Measurements from ENCODE around the gene EHF.

Gene EHF

GRCh38 chr11:34603129-34604001 is 17.5 kb upstream of the EHF start:
- DNase-seq = no peak

DNA sequence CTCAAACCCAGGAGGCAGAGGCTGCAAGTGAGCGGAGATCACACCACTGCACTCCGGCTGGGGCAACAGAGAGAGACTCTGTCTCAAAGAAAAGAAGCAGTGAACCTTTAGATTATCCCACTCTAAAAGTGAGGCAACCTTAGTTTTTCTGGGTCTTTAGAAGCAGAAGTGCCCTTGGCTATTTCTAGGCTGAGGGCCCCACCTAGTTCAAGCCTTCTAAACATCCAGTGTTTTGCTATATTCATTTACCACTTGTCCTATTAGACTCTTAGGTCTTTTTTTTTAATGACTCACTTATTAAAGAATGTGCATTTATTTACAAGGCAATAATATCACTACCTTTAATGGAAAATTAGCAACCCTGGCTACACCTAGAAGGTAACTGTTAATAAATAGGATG is 16.7 kb upstream of the EHF start:
- no peak for DNase-seq

- no peak for DNase-seq
These were observed 16.0 kb upstream of the EHF start for GRCh38 chr11:34604911-34605310.

GRCh38 chr11:34605481-34606325 is 15.2 kb upstream of the EHF start:
- DNase-seq = no peak

DNA sequence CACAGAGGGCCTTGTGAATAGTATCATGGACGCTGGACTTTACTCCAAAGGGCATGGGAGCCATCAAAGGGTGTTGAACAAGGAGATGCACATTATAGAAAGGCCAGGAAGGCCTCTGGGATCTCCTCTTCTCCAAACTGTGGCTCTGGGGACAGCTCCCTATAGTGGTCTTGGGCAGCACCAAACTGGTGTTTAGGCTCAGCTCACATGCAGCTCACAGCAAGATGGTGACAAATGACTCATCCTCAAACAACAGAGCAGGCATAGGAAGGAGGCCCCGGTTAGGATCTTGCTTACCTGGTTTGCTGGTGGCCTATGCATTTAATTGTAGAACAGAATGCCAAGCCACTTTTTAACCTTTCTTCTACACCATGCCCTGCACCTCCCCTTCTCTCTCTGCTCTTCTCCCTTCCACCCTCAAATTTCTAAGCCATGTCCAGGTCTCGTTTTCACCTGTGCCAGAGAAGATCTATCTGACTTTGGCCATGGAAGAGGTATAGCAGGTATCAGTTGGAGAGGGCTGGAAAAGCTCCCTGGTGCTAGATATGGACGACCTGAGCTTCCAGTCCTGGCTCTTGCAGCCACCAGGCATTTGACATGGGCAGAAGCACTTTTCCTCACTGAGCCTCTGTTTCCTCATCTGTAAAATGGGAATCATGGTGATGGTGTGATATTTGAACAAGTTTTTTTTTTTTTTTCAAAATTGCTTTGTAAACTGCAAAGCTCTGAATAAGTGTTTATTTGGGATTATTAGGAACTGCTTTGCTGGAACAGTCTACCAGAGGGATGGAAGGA is 14.4 kb upstream of the EHF start:
- DNase-seq = no peak

DNA sequence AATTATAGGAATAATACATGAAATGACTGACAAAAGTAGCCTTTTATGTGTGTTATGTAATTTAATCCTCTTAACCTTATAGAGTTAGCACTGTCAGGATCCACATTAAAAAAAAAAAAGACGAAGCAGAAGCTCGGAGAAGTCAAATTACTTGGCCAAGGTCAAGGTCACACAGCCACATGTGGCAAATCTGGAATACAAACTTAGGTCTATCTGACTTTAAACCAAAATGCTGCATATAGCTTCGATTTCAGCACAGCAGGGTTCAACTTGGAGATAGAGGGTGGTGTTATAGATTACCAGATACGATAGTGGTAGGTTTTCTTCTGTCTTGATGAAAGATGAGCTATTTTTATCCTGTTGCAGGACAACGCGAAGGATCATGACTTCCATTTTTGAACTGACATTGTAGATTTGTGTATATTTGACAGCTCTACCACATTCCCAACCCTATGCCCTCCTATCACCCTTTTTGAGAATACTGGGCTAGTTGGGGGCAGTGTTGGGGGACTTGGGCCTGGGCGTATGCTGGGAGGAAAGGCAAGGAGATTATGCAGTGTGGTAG is 11.6 kb upstream of the EHF start:
- no peak for DNase-seq

DNA sequence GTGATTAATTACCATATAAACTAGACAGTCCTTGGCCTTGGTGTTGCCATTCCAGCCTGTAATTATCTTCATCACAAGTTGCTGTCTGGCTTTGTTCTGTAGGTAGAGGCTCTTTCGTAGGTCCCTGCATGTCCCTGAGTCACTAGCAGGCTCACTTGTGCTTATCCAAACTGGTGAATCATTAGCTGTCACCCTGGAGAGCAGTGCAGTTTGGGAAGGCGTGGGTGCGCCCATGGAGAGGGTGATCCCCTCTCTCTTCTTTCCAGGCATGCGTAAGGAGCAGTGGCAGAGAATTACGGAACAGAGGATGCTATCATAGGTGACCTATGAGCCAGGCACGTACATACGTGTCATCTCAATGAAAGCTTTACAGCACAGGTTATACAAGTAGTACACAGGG is 11.0 kb upstream of the EHF start:
- no peak for DNase-seq

DNA sequence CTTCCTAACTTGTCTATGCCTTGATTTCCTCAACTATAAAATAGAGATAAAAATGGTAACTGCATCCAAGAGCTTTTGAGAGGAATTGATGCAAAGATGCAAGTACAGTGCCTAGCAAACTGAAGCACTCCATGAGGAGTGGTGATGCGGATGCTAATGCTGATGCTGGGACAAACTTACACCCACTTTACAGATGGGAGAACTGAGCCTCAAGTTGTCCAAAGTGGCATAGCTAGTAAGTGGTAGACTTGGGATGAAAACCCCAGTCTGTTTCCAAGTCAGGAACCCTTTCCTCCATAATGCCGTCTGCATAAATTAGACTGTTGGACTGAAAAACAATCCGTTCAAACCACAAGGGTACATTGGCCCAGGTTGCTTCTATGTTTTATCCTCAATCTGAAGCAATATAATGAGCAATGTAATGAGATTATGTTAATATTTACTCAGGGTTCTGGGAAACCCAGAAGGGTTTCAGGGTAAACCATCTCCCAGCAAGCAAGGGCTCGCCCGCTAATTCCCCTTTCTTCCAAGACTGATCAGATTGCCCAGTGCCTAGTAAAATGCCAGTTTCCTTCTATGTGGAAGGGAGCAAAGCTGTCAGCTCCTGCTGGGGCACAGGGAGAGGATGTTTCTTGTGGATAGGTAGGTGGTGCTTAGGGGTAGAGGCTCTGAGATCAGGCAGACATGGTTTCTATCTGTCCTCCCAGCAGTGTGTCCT is 10.4 kb upstream of the EHF start:
- DNase-seq = no peak

- DNase-seq = no peak
These were observed 7.9 kb upstream of the EHF start for GRCh38 chr11:34613015-34613414.

GRCh38 chr11:34613552-34614056 is 7.3 kb upstream of the EHF start:
- DNase-seq = no peak

DNA sequence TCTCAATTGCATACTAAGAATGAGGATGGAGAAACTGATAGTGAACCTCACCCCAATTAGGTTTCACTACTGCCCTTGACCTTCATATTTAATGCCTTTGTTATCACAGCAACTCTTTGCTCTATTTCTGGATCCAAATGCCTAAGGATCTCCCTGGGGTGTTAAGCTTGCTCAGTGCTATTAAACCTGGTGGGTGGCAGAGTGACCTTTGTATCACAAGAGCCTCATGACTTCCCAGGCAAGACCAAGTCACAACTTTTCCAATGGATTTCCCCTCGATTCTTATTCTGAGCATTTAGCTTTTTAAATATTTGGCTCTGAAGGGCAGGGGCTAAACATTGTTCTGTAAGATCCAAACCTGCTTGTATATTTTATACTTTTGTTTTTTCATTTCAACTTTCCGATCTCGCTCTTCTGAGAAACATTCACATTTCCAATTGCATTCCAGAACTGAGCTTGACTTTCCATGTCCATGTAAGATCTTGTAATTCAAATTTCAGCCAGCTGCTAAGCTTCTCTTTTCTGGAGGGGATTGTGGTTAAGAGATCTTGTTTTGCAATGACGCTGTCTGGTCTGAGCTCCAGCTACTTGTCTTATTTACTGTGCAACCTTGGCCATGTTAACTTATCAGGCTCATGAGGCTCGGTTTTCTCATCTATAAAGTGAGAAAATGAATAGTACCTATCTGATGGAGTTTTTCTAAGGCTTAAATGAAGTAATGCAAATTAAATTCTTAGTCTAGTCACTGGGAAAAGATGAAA is 6.4 kb upstream of the EHF start:
- no peak for DNase-seq

- no peak for DNase-seq
These were observed 4.8 kb upstream of the EHF start for GRCh38 chr11:34616086-34616485.

- DNase-seq = no peak
These were observed 3.9 kb upstream of the EHF start for GRCh38 chr11:34616830-34617504.

- DNase-seq = no peak
These were observed 2.5 kb upstream of the EHF start for GRCh38 chr11:34618406-34618805.

DNA sequence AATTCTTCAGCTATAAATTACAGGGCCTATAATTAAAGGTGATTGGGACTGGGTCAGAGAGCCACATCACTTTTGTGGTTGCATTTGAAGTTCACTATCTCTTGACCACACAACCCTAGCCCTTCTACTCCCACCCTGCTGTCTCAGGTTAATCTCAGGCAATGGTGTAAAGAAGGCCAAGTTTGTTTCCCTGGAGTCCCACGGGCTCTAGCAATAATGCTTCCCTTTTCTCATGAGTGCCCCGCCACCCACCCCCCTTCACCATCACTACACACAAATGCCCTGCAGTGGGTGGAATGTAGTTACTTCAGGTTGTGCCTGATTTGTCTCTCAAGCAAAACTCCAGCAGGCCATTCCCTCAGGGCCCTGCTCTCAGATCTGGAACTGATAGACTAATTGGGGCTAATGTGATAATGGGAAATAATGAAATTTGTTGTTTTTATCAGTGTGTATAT is 1.8 kb upstream of the EHF start:
- DNase-seq = no peak

DNA sequence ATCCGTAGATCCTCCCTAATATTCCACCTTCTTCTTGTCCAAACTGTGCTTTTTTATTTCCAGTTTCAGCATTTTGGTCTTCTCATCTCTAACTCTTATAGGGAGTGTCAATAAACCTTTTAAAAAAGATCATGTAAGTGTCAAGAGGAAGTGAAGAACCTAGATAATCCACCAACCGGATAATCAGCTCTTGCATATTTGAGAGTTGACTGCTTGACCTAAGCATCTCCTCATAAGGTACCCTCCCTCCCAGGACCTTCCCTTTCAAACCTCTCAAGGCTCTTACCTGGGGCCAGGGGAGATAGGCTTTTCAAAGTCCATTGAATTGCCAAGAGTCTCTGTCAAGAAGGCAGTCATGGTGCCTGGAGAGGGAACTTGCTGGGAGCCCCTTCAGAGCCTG is 691 bp upstream of the EHF start:
- DNase-seq = no peak

DNA sequence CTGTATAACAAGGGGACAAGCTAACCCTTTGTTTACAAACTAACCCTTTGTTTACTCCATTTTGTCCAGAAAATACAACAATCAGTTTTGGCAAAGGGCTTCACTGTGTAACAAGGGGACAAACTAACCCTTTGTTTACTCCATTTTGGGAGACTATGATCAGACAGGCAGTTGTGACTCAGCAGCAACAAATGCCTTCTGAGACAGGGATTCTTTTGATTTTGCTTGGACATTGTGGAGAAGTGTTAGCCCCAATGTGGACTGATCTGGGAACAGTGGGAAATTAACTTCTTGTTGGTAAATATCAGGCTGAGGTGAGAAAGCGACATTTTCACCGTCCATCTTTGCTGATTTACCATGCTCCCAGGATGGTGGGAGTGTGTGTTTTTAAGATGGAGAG is 983 bp downstream of the EHF start:
- DNase-seq = no peak

DNA sequence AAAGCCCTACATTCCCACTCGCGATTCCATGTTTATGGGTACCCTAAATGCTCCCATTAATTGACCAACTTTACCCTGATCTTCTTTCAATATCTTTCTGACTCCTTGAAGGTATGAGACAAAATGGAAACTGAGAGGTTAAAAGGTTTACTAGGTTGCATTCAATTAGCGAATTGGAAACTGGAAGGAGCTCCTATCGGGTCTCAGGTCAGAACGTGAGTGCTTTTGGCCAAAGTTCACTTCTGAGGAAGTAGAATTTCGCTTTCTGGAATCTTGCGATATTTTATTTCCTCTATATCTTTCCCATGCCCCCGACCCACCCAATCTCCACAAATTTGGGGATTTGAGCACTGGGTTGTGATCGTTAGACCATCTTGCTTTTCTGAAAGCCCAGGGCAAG is 2.6 kb downstream of the EHF start:
- DNase-seq = no peak

- DNase-seq = no peak
These were observed 3.2 kb downstream of the EHF start for GRCh38 chr11:34624069-34624468.

DNA sequence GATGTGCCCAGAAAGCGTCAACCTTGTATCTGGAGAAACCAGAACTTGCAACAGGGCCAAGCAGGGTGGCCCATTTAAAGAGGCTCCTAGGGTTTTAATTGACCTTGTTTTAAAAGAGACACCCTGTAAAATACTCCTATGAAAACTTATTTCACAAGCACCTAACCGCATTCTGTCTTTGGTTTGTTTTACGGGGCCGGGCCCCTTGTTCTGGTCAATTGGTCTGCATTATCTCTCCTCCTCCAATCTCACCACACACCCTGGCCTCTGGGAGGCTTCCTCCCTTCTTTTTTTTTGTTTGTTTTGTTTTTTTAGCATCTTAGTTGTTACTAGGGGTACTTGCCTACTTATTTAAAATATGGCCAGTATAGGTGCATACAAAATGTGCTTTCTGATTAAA is 4.7 kb downstream of the EHF start:
- no peak for DNase-seq

- DNase-seq = no peak
These were observed 5.5 kb downstream of the EHF start for GRCh38 chr11:34626393-34626792.

All from eye (tissue), 1 donor.